GM12864 (cell line): ENCODE results near the gene REEP1.

Experiments
- DNase-seq: peaks from one replicate; pipeline ENCODE4 v3.0.0-alpha.2; 2011; ENCODE audit warnings: low read depth
- H3K4me3 ChIP-seq: 2 replicates; pipeline ENCODE4 v1.5.1; 2011; ENCODE audit warnings: mild to moderate bottlenecking, low read depth, low read length, control low read depth
- TF ChIP-seq, protein P1 (sequence below): IDR thresholded peaks from 2 replicates; pipeline ENCODE4 v1.5.1; 2011; ENCODE audit warnings: low read depth, mild to moderate bottlenecking, moderate library complexity, low read length, control low read depth, inconsistent platforms; ENCODE audit errors: missing control alignments

Gene REEP1

DNA sequence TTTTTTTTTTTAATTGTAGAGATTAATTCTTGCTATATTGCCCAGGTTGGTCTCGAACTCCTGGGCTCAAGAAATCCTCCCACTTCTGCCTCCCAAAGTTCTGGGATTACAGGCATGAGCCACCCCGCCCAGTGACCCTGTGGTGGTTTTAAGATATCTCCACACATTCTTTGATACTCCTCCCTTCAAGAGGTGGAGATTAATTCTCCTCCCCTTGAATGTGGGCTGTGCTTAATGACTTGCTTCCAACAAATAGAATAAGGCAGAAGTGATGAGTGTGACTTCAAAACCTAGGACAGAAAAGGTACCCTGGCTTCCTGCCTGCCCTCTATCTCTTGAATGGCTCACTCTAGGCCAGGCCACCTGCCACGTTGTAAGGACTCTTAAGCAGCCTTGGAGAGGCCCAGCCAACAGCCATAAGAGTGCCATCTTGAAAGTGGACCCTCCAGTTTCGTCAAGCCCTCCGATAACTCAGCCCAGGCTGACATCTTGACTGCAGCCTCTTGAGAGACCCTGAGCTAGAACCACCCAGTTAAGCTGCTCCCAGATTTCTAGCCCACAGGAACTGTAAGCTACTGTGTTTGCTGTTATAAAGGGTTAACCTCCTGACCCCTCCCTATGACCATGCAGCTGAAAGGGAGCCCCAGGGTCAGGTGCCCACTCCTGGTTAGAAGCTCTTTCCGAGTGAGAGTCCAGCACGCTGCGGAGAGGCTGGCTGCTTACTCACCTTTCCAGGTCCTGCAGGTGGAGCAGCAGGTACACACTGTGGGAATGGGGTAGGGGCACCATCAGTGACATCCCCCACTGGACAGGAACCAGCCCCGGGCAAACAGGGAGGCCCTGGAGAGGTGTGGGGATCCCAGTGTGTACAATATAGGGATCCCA lies 110.5 kb downstream of the REEP1 start:
- no peak overlapping the region for H3K4me3 ChIP-seq
- TF ChIP-seq, protein P1, sequence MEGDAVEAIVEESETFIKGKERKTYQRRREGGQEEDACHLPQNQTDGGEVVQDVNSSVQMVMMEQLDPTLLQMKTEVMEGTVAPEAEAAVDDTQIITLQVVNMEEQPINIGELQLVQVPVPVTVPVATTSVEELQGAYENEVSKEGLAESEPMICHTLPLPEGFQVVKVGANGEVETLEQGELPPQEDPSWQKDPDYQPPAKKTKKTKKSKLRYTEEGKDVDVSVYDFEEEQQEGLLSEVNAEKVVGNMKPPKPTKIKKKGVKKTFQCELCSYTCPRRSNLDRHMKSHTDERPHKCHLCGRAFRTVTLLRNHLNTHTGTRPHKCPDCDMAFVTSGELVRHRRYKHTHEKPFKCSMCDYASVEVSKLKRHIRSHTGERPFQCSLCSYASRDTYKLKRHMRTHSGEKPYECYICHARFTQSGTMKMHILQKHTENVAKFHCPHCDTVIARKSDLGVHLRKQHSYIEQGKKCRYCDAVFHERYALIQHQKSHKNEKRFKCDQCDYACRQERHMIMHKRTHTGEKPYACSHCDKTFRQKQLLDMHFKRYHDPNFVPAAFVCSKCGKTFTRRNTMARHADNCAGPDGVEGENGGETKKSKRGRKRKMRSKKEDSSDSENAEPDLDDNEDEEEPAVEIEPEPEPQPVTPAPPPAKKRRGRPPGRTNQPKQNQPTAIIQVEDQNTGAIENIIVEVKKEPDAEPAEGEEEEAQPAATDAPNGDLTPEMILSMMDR: no peak
- DNase-seq: no peak

DNA sequence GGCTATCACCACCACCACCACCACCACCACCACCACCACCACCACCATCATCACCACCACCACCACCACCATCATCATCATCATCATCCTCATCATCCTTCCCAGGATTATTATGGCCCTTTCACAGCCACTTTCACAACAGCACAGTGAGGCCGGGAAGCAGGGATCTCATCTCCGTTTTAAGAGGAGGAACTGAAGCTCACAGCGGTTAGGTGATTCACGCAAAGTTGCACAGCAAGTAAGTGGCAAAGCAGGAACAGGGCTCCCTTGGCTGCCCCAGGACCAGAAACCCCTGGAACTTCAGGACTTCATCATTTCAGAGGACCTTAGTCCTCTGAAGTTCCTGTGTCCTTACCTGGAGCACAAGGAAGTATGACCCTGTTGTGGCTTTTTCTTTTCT lies 111.4 kb downstream of the REEP1 start:
- TF ChIP-seq, protein P1: no peak
- DNase-seq: no peak
- no peak overlapping the region for H3K4me3 ChIP-seq

DNA sequence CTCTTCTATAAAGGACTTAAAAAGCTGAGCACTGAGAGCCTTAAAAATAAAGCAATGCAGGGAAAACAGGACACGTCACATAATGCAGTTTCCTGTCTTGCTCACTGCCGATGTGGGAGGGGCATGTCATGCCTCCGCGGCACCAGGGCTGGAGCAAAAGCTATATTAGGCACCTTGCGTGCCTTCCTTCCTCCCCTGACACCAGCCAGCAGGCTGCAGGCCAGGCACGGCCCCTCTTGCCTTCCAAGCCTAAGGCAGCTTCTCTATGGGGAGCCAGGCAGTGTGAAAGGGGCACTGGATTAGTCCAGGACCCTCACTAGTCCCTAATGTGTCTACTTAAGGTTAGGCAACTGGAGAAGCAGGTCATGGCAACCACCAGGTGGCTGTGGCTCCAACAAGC lies 111.8 kb downstream of the REEP1 start:
- DNase-seq: peak; percentile 57
- TF ChIP-seq, protein P1: peak; percentile 28
- no peak overlapping the region for H3K4me3 ChIP-seq

DNA sequence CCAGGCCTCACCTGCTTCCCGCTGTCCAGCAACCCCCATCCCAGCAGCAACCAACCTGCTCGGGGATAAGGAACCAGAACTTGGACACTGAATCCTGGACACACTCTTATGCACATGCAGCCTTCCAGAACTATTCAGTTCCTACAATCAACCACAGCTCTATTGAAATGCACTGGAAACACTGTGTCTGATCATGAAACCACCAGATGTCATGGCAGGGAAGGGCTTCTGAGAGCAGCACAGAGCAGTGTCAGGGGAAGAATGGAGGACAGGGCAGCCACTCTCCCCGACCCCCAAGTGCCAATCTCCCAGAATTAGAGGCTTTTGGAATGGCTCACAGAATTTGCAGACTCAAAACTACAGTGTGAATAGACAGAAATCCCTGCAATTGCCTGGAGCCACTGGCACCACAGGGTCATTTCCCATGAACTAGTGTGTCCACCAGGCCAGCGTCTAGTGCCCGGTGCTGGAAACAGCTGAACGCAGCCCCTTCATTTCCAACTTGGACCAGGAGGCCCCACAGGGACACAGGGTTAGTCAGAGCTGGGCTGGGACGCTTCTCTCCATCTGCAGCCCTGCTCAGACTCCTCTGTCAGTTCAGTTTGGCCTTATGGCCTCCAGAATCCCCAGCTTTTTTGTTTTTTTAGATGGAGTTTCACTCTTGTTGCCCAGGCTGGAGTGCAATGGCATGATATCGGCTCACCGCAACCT lies 112.6 kb downstream of the REEP1 start:
- no peak overlapping the region for H3K4me3 ChIP-seq
- DNase-seq: no peak
- TF ChIP-seq, protein P1: no peak

DNA sequence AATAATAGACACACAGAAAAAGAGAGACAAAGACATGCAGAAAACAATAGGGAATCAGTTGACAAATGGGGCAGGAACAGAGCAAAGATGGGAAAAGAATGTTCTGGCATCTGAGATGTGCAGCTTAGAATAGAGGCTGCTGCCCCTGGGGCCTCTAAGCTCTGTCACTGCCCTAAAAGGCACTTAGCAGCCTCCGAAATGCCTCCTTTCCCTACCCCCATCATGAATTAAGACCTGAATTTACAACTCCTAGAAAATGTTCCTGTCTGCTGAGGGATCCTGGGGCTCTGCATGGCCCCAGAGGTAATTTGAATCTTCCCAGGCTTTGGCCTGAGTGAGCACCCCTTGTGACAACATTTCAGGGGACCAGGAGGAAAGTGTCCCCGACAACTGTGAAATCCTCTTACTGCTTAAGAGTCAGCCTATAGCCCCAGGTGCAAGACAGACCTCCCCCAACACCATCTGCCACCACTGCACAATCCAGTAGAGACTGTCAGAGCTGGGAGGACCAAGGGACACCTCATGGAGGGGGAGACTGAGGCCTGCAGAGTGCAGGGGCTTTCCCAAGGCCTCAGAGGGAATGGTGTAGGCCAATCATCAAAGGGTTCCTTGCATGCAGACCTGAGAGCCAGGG lies 113.4 kb downstream of the REEP1 start:
- DNase-seq: no peak
- H3K4me3 ChIP-seq: no peak overlapping the region
- TF ChIP-seq, protein P1: no peak

DNA sequence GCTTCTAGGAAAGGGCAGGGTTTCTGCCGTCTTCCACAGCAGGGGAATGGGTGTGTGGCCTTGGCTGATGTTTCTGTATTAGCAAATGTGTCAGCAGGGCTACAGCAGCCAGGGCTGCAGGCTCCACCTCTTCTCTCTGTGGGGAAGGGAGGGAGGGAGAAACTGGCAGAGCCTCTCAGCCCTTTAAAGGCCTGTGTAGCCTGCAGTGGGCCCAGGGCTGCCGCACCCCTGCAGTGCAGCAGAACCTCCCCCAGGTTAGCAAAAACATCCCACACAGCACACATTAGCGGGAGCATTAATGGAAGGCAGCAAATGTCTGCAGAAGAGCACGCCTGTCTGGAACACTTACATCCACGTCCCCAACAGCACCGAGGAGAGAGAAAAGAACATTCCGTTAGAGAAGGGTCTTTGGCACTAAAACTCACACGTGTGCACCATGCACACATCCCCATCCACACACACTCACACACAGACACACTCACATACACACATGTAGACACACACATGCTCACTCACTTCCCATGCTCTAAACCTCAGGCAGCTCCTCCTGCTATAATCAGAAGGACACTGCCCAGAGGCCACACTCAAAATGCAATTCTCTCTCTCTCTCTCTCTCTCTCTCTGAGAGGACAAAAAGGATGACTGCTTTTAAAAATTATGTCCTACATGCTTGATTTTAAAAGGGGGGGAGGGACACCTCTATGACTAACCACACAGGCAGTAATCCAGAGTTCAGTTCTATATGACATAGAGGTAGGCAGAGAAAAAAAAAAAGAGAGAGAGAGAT lies 114.1 kb downstream of the REEP1 start:
- DNase-seq: no peak
- TF ChIP-seq, protein P1: no peak

More for the DNA sequence above, 114.1 kb downstream of the REEP1 start:
- H3K4me3 ChIP-seq: no peak overlapping the region
